HG02623 (cell line): ENCODE measurements around the gene EDEM2.
"Not testable (repeated sequence)": the region's sequence is repeated elsewhere in the genome, so short reads cannot be mapped to it uniquely, and the experiment has no call there.

Experiments used
- ATAC-seq: cut with Tn5 transposase; IDR thresholded peaks from one replicate; pipeline ENCODE4 v1.9.1; 2021; ENCODE audit warnings: moderate library complexity; ENCODE audit not compliant: unreplicated experiment

EDEM2 gene

DNA sequence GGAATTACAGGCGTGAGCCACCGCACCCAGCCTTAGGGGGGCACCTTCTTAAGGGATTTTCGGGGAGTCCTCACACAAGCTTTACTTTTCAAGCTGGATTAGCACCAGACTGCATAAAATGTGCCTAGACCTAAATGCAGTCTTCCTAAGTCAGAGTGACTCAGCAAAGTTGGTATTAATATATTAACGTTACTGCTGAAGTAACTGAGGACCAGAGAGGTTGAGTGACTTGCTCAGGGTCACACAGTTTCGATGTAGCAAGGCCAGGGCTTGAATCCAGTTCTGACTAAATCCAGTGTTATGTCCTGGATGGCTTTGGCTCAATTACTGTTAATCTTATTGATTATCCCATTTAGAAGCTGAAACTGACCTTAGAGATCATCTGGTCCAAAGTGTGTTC, 13.4 kb downstream of the EDEM2 start:
- ATAC-seq, result no peak

GRCh38 chr20:35133031-35133430, 14.1 kb downstream of the EDEM2 start:
- ATAC-seq, result no peak

- ATAC-seq, result no peak
Observed at GRCh38 chr20:35131934-35132333, 15.2 kb downstream of the EDEM2 start.

DNA sequence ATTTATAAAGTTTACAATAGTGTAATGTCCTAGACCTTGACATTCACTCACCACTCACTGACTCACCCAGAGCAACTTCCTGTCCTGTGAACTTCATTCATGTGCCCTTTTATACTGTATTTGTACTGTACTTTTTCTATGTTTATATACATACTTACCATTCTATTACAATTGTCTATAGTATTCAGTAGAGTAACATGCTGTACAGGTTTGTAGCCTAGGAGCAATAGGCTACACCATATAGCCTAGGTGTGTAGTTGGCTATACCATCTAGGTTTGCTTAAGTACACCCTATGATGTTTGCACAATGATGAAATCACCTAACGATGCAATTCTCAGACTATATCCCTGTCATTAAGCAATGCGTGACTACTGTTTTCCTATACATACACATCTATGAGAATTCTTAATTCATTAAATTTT, 17.5 kb downstream of the EDEM2 start:
- ATAC-seq, result no peak

GRCh38 chr20:35125753-35126152, 21.4 kb downstream of the EDEM2 start:
- no peak for ATAC-seq

GRCh38 chr20:35122756-35123405, 24.3 kb downstream of the EDEM2 start:
- ATAC-seq, result no peak

DNA sequence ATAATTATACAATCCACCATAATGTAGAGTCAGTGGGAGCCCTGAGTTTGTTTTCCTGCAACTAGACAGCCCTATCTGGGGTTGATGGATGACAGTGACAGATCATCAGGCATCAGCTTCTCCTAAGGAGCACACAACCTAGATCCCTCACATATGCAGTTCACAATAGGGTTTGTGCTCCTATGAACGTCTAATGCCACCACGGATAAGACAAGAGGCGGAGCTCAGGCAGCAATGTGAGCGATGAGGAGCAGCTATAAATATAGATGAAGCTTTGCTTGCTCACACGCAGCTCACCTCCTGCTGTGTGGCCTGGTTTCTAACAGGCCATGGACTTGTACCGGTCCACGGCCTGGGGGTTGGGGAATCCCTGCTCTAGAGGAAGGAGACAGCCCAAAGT, 25.9 kb downstream of the EDEM2 start:
- ATAC-seq, result no peak

DNA sequence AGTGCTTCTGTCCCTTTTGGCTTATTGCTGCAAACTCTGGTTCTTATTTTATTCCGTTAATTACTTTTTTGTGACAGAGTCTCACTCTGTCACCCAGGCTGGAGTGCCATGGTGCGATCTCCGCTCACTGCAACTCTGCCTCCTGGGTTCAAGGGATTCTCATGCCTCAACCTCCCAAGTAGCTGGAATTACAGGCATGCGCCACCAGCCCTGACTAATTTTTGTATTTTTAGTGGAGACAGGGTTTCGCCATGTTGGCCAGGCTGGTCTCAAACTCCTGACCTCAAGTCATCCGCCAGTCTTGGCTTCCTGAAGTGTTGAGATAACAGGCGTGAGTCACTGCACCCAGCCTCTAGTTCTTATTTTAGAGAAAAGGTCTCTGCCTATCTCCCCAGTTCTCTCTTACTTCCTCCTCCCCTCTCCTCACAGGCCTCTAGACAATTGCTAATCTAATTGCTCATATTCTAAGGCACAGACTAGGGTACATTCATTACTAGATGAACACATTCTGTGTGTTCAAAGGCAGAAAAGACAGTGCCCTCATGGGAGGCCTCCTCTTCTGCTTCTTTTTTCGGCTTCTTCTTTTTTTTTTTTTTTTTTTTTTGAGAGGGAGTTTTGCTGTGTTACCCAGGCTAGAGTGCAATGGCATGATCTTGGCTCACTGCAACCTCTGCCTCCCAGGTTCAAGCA, 27.0 kb downstream of the EDEM2 start:
- ATAC-seq, result no peak

GRCh38 chr20:35117629-35118028, 29.5 kb downstream of the EDEM2 start:
- ATAC-seq, result no peak

DNA sequence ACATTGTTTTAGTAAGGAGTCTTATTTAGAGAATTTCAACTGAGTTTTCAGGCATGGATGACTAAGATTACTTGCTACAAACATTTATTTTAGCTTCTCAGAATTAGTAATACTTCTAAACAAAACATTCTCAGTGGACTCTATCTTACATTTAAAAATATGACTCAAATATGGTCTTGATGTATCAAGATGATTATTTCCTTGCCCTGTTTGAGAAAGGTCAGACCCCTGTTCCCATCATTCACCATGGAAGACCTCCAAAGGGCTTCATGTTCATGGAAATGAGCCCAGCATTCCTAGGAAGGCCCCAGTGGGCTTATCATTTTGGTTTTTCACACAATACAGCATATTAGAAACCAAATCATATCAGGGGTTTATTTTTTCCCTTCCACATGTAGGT, 29.9 kb downstream of the EDEM2 start:
- no peak for ATAC-seq

- no peak for ATAC-seq
Observed at GRCh38 chr20:35116258-35116657, 30.9 kb downstream of the EDEM2 start.

- ATAC-seq, result no peak
Observed at GRCh38 chr20:35115606-35116005, 31.5 kb downstream of the EDEM2 start.

DNA sequence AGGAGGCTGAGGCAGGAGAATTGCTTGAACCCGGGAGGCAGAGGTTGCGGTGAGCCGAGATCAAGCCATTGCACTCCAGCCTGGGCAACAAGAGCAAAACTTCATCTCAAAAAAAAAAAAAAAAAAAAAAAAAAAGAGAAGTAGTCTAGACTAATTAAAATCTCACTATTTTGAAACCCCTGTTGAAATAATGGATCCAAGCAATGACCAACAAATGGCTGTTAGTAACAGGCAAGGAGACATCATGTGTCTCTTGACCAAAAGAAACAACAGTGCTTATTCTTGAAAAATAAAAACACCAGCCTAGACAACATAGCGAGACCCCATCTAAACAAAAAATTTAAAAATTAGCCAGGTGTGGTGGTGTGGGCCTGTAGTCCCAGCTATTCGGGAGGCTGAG, 34.9 kb downstream of the EDEM2 start:
- ATAC-seq, result not testable (repeated sequence)

DNA sequence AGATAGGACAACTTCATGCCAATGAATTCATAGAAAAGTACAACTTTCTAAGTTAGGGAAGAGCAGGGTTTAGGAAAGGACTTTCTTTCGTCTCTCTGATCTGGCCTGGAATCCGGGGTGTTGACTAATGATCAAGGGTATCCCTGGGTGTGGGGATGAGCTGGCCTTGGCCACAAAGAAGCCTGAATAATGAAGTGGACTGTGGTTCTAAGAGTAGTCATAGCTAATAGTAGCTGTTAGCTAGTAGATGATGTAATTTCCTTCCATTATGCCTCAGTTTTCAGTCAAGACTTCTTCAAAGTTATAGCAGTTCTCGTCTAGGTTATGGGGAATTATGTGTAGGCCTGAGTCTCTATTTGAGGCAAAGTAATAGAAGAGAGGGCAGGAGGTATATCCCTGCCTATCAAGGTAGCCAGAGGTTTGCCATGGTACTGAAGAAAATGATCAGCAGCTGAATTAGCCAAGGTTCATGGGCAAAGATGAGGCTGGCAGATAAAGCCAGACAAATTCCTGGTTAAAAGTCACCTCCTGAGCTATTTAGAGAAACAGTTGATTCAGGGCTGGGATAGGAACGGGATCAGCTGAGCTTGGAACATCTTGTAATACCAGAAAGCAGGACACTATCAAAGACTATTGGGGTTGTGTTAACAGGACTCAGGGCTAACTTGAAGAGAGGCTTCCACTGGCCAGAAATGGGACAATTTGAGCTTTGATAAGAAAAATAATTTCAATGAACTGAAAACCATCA, 35.8 kb downstream of the EDEM2 start:
- ATAC-seq, result no peak

DNA sequence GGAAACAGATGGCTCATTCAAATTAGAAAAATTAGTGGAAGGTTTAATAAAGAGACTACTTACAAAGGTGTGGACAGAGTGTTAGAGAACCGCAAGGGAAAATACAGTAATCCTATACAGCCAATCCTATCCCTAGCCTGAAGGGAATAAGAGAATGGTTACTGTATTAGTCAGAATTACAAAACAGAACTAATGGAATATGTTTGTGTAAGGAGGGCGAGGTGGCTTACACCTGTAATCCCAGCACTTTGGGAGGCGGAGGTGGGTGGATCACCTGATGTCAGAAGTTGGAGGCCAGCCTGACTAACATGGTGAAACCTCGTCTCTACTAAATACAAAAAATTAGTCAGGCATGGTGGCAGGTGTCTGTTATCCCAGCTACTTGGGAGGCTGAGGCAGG, 38.2 kb downstream of the EDEM2 start:
- ATAC-seq, result no peak

- no peak for ATAC-seq
Observed at GRCh38 chr20:35106827-35107380, 40.2 kb downstream of the EDEM2 start.

- ATAC-seq, result no peak
Observed at GRCh38 chr20:35104685-35105295, 42.3 kb downstream of the EDEM2 start.

- no peak for ATAC-seq
Observed at GRCh38 chr20:35101620-35102019, 45.5 kb downstream of the EDEM2 start.

GRCh38 chr20:35093267-35093884, 53.8 kb downstream of the EDEM2 start:
- ATAC-seq, result no peak

DNA sequence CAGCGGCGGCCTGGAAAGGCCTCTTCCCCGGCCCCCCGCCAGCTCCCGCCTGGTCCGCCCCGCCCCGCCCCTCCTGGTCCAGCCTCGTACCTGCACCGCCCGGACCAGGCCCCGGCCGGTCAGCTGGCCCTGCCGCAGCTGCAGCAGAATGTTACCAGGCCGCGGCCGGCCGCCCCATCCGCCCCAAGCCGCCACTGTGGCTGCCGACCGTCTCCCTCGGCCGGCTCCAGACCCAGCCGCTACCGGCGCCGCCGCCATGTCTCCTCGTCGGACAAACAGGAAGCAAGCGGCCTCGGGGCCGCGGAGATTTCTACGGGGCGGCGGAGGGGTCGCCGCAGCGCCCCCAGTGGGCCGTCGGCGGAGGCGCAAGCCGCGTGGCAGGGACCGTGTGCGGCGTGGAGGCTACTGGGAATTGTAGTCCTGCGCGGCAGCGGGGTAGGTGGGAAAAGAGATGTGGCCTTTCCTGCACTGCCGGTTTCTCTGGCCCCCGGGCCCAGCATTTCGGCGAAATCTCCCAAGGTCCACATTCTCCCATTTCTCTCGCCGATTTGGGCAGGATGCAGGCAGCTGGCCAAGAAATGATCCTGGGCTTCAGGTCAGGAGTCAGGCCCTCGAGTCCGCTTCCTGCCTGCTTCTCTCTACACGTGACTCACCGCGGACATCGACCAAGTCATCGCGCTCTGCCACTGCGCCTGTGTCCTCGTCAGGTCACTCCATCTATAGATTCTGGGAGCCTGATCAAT, 54.4 kb downstream of the EDEM2 start, which contains the start of gene TRPC4AP:
Gene TRPC4AP (minus strand): TSS at position 284 of the 743 bp plus-strand sequence. CDS start 26 bp downstream, at position 258.
- ATAC-seq, result peak; percentile 94
